ENCODE data around the gene MINAR1. TPM values are rescaled to one million over a fixed set of nuclear protein-coding genes. Genes with fewer than 3 reads are reported as not detected.
"Not testable (repeated sequence)": the region's sequence is repeated elsewhere in the genome, so short reads cannot be mapped to it uniquely, and the experiment has no call there.

Gene MINAR1
- total RNA-seq, 1 donor from 2014 or later: 0.05 TPM

DNA sequence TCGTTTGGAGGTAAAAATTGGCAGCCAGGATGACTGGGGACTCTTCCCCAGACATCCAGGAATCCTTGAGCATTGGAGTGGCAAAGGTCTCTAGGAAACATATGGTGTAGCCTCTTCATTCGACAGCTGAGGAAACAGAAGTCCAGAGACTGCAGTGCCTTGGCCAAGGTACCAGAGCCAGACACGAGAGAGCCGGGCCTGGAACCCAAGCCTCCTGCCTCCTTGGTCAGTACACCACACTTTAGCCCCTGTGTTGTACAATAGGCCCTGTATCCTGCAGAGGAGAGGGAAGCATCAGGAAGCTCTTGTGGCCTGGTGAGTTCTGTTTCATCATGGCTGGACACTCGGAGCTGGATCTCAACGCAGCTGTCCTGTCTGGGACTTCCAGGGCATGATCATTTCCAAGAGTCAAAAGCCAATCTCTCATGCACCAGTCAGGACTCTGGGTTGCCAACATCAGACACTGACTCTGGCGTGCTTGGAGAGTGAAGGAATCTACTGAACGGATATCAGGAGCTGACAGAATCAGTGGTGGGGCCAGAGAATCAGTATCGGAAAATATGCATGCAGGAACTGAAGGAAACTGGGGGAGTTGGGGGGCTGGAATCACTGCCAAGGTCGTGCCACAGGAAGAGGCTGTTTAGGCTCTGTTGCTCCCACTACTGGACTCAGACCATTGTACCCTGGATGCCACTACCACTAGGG lies 6.4 kb upstream of the MINAR1 start:
- TF ChIP-seq, protein P1, sequence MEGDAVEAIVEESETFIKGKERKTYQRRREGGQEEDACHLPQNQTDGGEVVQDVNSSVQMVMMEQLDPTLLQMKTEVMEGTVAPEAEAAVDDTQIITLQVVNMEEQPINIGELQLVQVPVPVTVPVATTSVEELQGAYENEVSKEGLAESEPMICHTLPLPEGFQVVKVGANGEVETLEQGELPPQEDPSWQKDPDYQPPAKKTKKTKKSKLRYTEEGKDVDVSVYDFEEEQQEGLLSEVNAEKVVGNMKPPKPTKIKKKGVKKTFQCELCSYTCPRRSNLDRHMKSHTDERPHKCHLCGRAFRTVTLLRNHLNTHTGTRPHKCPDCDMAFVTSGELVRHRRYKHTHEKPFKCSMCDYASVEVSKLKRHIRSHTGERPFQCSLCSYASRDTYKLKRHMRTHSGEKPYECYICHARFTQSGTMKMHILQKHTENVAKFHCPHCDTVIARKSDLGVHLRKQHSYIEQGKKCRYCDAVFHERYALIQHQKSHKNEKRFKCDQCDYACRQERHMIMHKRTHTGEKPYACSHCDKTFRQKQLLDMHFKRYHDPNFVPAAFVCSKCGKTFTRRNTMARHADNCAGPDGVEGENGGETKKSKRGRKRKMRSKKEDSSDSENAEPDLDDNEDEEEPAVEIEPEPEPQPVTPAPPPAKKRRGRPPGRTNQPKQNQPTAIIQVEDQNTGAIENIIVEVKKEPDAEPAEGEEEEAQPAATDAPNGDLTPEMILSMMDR (IDR thresholded peaks at IDR 0.05; ENCODE audit: borderline replicate concordance): no peak
- peaks cover 90% of the 10 kb centered on the region for H3K27me3 ChIP-seq (ENCODE audit: low read depth)
- no peaks in the 10 kb centered on the region for H3K36me3 ChIP-seq
- intact Hi-C loops (cut with micrococcal nuclease): no loop called here
- DNase-seq: no peak
- no peak overlapping the region for H3K27ac ChIP-seq (replicated peaks)
- H3K9me3 ChIP-seq (replicated peaks): no peaks in the 10 kb centered on the region
- H3K4me3 ChIP-seq: no peak overlapping the region
- no peaks in the 10 kb centered on the region for H3K4me1 ChIP-seq

DNA sequence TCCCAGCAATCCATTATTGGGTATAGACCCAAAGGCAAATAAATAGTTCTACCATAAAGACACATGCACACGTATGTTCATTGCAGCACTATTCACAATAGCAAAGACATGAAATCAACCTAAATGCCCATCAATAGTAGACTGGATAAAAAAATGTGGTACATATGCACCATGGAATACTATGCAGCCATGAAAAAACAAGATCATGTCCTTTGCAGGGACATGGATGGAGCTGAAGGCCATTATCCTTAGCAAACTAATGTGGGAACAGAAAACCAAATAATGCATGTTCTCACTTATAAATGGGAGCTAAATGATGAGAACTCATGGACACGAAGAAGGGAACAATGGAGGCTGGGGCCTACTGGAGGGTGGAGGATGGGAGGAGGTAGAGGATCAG lies 5.2 kb upstream of the MINAR1 start:
- H3K4me1 ChIP-seq; H3K36me3 ChIP-seq; intact Hi-C loops (cut with micrococcal nuclease); H3K4me3 ChIP-seq; H3K9me3 ChIP-seq (replicated peaks); DNase-seq; H3K27ac ChIP-seq (replicated peaks): not testable (repeated sequence)
- peaks cover 93% of the 10 kb centered on the region for H3K27me3 ChIP-seq (ENCODE audit: low read depth)

DNA sequence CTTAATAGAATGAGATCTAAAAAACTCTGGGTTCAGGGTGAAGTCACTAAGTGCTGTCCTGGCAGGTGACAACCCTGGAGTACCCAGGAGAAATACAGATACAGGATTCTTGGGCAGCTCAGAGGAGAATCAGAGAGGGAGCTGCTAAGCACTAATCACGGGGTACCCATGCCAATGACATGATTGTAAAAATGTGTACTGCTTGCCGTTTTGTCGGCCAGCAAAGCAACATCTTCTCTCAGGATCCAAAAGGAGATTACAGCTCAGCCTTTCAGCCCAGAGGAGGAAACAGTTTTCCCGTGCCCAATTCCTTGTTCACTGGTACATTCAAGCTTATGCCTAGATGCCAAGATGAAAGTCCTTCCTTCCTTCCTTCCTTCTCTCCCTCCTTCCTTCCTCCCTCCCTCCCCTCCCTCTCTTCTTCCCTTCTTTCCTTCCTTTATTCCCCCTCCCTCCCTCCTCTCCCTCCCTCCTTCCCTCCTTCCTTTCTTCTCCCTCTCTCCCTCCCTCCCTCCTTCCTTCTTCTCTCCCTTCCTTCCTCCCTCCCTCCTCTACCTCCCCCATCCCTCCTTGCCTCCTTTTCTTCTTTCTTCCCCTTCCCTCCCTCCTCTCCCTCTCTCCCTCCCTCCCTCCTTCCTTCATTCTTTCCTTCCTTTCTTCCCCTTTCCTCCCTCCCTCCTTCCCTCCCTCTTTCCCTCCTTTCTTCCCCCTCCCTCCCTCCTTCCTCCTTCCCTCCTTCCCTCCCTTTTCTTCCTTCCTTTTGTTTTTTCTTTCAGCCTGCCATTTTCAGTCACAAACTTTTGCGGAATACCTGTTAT lies 4.1 kb upstream of the MINAR1 start:
- H3K27me3 ChIP-seq (ENCODE audit: low read depth): peaks cover 100% of the 10 kb centered on the region
- DNase-seq: no peak
- peaks cover 16% of the 10 kb centered on the region for H3K4me1 ChIP-seq
- no peak overlapping the region for H3K4me3 ChIP-seq
- no peaks in the 10 kb centered on the region for H3K9me3 ChIP-seq (replicated peaks)
- H3K27ac ChIP-seq (replicated peaks): no peak overlapping the region
- H3K36me3 ChIP-seq: no peaks in the 10 kb centered on the region
- TF ChIP-seq, protein P1 (IDR thresholded peaks at IDR 0.05; ENCODE audit: borderline replicate concordance): no peak
- intact Hi-C loops (cut with micrococcal nuclease): no loop called here

DNA sequence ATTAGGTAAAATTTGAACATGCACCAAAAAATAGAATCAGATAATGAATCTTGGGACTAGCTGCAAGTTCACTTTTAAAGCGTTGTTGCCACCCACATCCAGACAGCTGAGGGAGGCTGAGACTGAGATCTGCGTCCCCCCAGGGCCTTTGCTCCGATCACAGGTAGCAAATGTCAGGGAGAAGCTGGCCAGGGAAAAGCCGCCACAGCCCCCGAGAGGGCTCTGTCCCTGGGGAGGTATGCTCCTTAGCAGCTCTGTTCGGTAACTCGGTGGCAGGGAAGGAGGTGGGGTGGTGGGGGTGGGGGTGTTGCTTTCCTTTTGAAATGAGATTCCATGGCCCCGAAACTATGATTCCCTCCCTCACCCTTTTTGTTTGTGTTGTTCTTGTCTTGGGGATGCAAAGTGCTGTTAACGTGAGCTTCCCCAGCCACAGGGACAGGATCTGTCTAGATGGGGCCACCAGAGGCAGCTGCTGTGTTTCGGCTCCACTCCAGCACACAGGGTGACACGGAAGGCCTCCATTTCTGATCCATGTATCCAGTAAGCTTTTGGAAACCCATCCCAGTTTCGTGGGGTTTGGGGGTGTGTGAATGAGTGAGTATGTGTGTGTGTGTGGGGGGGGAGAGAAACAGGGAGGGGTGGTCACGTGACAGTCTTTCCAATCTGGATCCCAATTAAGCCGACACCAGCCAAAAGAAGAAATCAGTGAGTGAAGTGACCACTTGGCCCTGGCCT lies 1.1 kb upstream of the MINAR1 start:
- Histone ChIP-seq H3K27ac (replicated peaks) (no peak overlapping the region), H3K4me3 (peak overlapping the region; percentile 64), H3K4me1 (peaks cover 17% of the 10 kb centered on the region), H3K27me3 (ENCODE audit: low read depth) (peaks cover 100% of the 10 kb centered on the region), H3K36me3 (no peaks in the 10 kb centered on the region), H3K9me3 (replicated peaks) (no peaks in the 10 kb centered on the region)
- intact Hi-C loops (cut with micrococcal nuclease): no loop called here
- no peak for DNase-seq
- TF ChIP-seq, protein P1 (IDR thresholded peaks at IDR 0.05; ENCODE audit: borderline replicate concordance): no peak

DNA sequence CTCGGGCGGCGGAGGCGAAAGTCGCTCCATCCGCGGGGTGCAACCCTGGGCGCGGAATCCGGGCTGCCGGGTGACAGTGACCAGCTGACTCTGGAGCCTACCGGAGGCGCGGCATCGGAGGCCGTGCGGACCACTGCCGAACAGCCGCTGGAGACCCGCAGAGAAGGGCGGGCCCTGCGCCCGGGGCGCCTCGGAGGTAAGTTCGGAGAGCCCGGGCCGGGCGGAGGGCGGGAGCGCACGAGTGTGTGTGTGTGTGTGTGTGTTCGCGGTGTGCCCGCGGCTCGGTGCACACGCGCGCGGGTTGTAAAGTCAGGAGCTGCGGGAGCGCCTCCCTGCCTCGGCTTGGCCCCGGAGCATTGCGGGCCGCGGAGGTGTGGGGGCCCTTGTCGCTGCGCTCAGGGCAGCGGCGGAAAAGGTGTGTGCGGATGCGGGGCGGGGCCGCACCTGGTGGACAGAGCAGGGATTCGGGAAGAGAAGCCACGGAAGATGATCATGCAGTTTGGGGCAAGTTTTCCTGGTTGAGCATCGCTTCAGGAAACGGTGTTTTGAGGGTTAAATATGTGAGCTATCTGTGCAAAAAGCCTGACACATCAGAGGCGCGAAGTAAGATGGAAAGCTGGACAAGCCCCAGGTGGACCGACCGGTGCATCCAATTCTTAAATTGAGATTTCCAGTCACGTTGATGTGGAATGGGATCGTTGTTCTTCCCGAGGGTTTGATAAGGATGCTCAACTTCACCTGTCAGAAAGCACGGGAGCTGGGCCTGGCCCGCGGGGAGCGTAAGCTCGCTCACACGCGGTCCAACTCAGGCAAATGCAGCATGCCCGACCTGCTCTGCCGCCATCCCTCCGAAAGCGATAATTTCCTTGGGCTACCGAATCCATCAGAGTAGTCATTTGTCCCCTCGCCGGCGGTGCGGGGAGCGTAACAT lies 474 bp downstream of the MINAR1 start:
- Histone ChIP-seq H3K4me1 (peaks cover 17% of the 10 kb centered on the region), H3K4me3 (peak overlapping the region; percentile 64), H3K36me3 (no peaks in the 10 kb centered on the region), H3K27me3 (ENCODE audit: low read depth) (peaks cover 95% of the 10 kb centered on the region), H3K9me3 (replicated peaks) (no peaks in the 10 kb centered on the region), H3K27ac (replicated peaks) (no peak overlapping the region)
- DNase-seq: no peak
- TF ChIP-seq, protein P1 (IDR thresholded peaks at IDR 0.05; ENCODE audit: borderline replicate concordance): no peak
- intact Hi-C loops (cut with micrococcal nuclease): no loop called here

All from left ventricle myocardium inferior (tissue), 1 donor.